ENCODE measurements around the gene POLR3H.

DNA sequence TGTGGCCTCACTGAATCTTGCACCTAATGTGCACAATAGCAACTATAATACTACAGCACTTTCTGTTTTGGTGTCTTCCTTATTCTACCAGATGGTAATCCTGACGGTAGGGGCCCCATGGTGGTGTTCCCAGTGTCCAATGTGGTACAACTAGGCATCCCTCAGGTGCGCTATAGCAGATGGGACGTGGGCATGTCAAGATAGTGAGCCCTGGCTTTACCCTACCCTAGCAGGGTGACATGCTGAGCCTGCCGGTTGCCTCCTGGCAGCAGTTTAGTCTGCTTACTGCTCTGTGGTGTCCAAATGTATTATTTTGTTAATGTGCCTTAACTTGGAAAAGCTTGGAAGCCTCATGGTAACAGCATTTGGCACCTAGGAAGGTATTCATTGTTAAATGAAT is 56.2 kb downstream of the POLR3H start:
- TF ChIP-seq CTCF (IDR thresholded peaks at IDR 0.05) (no peak), POLR2A (IDR thresholded peaks at IDR 0.05) (no peak), POLR2AphosphoS5 (IDR thresholded peaks at IDR 0.05) (no peak)
